Measurements from ENCODE around the gene THAP7. TPM values are rescaled to one million over a fixed set of nuclear protein-coding genes. Genes with fewer than 3 reads are reported as not detected.

THAP7 gene
- total RNA-seq, 1 donor from 2014 or later = 30.9 TPM

DNA sequence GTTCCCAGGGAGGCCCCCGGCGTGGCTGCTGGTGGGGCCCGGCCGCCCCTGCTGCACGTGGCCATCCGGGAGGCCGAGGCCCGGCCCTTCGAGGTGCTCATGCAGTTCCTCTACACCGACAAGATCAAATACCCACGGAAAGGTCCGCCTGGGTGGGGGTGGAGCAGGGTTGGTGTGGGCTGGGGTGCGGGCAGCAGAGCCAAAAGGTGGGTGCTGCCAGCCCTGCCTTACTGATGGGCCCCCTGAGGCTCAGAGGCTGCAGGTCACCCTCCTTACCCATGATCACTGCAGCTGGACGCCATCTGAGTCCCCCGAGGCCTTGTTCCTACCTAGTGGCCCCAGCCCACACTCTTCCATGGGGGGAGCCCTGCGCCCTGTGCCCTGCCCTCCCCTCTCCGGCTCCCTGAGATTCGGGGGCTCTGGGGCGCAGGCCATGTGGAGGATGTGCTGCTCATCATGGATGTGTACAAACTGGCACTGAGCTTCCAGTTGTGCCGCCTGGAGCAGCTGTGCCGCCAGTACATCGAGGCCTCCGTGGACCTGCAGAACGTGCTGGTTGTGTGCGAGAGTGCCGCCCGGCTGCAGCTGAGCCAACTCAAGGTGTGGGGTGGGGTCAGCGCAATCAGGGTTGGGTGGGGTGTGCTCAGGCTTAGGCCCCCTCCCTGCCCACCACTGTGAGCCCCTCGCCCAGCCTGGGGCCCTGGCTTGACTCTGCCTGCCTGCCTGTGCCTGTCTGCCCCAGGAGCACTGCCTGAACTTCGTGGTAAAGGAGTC lies 7.6 kb downstream of the THAP7 start:
- intact Hi-C loops (cut with micrococcal nuclease) = no loop called here

DNA sequence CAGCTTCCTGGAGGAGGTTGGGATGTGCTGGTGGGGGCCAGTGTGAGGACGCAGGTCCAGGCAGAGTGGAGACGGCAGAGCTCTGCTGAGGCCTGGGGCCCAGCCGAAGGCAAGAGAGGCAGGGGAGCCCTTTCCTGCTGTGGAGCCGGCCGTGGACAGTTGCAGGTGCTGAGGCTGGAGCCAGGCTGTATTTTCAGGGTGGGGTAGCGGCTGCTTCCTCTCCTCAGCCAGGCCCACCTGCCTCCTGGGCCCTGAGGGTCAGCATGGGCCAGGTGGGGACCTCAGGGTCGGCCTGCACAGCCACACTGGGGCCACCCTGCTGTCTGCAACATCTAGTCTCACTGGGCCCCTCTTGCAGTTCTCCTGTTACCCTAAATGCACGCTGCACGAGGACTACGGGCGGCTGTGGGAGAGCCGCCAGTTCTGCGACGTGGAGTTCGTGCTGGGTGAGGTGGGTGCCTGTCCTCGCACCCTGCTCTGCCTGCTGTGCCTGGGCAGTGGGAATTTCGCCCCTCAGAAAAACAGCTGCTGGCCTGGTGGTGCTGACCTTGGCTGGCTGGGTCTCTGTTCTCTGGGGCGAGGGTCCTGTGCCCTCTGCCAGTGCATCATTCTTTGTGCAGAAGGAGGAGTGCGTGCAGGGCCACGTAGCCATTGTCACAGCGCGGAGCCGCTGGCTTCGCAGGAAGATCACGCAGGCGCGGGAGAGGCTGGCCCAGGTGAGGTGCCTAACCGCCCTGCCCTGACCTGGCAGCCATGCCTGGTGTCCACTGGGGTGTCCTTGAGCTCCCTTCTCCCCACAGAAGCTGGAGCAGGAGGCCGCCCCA lies 8.4 kb downstream of the THAP7 start:
- intact Hi-C loops (cut with micrococcal nuclease) = no loop called here

DNA sequence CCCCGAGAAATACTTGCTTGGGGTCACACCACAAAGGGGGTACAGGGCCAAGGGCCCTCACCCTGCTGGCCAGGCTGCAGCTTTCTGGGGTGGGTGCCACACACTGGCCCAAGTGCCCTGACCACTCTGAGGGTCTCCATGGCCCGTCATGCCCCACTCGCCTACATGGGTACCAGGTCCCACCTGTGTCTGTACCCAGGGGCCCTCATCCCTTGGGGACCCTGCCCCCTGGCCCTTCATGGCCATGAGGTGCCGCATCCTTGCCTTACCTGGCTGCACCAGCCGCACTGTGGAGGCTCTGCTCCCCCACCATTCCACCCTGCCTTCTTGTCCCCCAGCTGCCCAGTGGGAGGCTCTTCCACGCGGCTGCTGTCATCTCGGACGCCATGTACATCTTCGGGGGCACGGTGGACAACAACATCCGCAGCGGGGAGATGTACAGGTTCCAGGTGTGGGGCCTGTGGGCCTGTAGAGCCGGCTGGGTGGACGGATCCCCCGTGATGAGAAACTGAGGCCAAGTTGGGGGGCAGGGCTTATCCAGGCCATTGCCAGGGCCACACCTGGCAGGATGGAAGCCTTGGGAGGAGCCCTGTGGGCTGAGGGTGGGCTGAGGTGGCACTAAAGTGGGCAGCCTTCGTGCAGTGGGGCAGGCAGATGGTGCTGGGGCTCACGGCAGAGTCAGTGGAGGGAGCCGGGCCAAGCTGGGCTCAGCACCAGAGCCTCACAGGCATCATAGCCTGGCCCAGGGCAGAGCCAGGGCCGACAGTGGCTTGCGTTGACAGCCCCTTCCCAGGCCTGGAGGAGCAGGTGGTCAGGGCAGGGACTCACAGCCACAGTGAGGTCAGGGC lies 9.2 kb downstream of the THAP7 start:
- intact Hi-C loops (cut with micrococcal nuclease) = no loop called here

- intact Hi-C loops (cut with micrococcal nuclease) = no loop called here
Measured at GRCh38 chr22:20992056-20992442, 9.9 kb downstream of the THAP7 start.

- intact Hi-C loops (cut with micrococcal nuclease) = no loop called here
Measured at GRCh38 chr22:20991252-20992055, 10.5 kb downstream of the THAP7 start.

- intact Hi-C loops (cut with micrococcal nuclease) = no loop called here
Measured at GRCh38 chr22:20990184-20991180, 11.4 kb downstream of the THAP7 start.

DNA sequence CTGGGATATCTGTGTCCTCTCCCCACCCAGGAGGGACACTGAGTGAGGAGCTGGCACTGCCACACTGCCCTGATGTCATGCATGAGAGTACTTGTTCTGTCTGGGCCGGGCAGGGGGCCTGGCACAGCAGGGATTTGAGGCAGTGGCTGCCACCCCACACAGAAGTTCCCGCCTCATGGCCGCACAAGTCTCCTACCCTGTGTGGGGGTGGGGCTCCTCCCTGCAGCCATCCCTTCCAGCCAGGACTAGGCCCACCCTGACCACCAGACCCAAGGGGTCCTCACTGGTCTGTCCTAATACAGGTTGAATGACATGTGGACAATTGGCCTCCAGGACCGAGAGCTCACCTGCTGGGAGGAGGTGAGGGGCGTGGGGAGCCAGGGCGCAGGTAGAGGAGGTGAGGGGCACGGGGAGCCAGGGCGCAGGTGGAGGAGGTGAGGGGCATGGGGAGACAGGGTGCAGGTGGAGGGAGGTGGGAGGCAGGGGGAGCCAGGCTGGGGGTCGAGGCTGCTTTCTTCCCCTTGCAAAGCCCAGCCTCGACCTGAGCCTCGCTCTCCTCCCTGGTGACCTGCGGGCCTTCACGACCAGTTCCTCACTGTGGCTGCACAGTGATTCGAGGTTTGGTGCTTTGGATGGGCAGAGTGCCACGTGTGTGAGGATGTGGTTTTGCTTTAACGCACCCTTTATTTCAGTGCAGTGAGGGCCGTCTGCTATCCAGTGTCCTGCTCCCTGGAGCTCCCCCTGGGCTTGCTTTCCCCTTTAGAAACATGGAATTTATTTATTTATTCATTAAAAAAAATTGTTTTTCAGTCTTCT lies 12.4 kb downstream of the THAP7 start:
- intact Hi-C loops (cut with micrococcal nuclease) = no loop called here

GRCh38 chr22:20988573-20989322 lies 13.2 kb downstream of the THAP7 start:
- intact Hi-C loops (cut with micrococcal nuclease) = no loop called here

GRCh38 chr22:20987375-20987774 lies 14.5 kb downstream of the THAP7 start:
- intact Hi-C loops (cut with micrococcal nuclease) = no loop called here

GRCh38 chr22:20986365-20986764 lies 15.6 kb downstream of the THAP7 start:
- intact Hi-C loops (cut with micrococcal nuclease) = no loop called here

GRCh38 chr22:20985720-20986119 lies 16.2 kb downstream of the THAP7 start:
- intact Hi-C loops (cut with micrococcal nuclease) = no loop called here

- intact Hi-C loops (cut with micrococcal nuclease) = no loop called here
Measured at GRCh38 chr22:20983081-20983771, 18.7 kb downstream of the THAP7 start.

DNA sequence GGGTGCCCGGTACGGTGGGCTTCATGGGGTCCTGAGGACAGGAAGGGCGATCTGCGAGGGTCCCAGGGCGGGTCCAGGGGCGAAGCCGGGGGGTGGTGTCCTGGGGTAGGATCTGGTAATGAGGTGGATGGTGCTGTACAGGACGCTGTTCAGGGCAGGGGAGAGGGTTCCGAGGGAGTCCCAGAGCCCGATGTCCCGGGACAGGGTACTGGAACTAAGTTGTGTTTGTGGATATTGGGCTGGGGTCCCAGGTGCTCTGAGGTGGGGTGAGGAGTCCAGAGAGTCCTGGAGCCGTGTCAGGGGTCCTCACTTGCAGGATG lies 19.4 kb downstream of the THAP7 start:
- intact Hi-C loops (cut with micrococcal nuclease) = loop anchor here (1.0 kb wide), 2 partner anchors 19 to 123 kb away; partner anchors contain the start of gene SNAP29

DNA sequence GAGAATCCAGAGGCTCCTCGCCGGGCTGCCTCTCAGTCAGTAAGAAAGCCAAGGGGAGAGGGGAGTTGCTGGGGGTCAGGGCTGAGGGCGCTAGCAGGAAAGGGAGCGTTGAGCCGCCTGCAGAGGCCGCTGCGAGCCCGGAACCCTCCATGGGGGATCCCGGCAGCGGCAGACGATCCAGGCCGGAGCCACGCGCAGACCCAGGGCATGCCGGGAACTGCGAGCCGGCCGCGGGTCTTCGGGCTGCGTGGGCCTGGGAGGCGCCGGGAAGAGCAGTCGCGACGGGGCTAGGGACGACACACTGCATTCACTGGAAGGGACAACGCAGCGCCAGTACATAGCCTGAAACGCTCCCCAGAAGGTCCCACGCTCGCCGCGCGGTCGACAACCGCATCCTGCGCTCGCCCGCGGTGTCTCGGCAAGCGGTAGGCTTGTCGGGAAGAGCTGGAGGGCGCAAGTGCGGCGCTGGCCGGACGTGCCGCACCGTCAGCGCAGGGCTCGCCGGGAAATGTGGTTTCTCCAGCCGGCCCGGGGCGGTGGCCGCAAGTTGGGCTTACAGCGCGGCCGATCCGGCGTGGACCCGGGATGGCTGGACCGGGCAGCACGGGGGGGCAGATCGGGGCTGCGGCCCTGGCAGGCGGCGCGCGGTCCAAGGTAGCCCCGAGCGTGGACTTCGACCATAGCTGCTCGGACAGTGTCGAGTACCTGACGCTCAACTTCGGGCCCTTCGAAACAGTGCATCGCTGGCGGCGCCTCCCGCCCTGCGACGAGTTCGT lies 19.9 kb downstream of the THAP7 start, which contains the start of gene LZTR1:
Gene LZTR1 (plus strand): TSS at position 511 of the 776 bp plus-strand sequence. CDS start 75 bp downstream, at position 586.
- intact Hi-C loops (cut with micrococcal nuclease) = loop anchor here (1.0 kb wide), 2 partner anchors 19 to 123 kb away; partner anchors contain the start of gene SNAP29

DNA sequence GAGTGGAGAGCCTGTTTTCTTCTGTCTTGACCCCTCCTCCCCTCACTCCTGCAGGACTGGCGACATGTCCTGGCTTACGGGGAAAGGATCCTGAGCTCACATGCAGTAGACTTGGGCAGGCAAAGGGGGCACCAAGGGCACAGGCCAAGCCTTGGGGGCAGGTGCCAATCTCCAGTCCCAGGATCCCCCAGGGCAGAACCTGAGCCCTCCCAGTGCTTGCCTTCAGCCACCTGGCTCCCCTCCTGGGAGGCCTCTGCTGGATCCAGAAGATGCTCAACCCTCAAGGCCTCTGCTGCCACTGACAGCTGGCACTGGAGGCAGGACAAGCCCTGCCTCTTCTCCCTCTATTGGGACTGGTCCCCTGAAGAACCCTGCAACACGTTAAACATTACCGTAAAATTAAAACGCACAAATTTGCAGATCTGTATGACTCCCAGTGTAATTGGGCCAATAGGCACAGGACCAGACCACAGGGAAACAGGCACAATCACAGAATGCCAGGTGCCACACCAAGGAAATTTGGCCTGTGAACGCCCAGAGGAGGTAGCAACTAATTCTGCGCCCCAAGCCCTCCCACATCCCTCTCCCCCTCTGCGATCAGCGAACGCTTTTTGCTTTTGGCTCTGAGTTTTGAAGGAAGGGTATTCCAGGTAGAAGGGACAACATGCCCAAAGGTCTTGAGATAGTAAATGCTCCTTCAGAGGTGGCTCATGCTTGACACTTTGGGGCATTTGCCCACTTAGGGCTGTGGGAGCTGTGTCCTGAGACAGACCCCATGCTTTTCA lies 20.8 kb downstream of the THAP7 start:
- intact Hi-C loops (cut with micrococcal nuclease) = no loop called here

- intact Hi-C loops (cut with micrococcal nuclease) = no loop called here
Measured at GRCh38 chr22:20980523-20980922, 21.4 kb downstream of the THAP7 start.
